Fibroblast of the aortic adventitia (primary cell): Measurements from ENCODE around the gene AIG1. TPM values are rescaled to one million over a fixed set of nuclear protein-coding genes. Genes with fewer than 3 reads are reported as not detected.

Source experiments
- DNase-seq: peaks from one replicate; pipeline ENCODE4 v3.0.0-alpha.2; 2010; ENCODE audit warnings: low read depth
- H3K4me3 ChIP-seq: 2 replicates; pipeline ENCODE4 v1.5.1; 2011; ENCODE audit warnings: low read depth, mild to moderate bottlenecking, control low read depth, low read length, moderate library complexity
- CTCF ChIP-seq: IDR thresholded peaks from 2 replicates; pipeline ENCODE4 v1.5.1; 2011; ENCODE audit warnings: mild to moderate bottlenecking, low read length, control low read depth, inconsistent platforms; ENCODE audit not compliant: insufficient read depth
- total RNA-seq: library from RNA; depleted of rRNA; stranded (reverse); fragments of >200 nt; gene quantifications from 2 replicates; pipeline ENCODE4 v1.2.3, GENCODE V29; 2012; ENCODE audit warnings: low replicate concordance

AIG1 gene
- total RNA-seq, 1 donor: 28.0 TPM

- no peak for TF ChIP-seq CTCF
- no peak for DNase-seq
- H3K4me3 ChIP-seq: no peak overlapping the region
Measured at GRCh38 chr6:143112084-143112768, 51.5 kb downstream of the AIG1 start.

DNA sequence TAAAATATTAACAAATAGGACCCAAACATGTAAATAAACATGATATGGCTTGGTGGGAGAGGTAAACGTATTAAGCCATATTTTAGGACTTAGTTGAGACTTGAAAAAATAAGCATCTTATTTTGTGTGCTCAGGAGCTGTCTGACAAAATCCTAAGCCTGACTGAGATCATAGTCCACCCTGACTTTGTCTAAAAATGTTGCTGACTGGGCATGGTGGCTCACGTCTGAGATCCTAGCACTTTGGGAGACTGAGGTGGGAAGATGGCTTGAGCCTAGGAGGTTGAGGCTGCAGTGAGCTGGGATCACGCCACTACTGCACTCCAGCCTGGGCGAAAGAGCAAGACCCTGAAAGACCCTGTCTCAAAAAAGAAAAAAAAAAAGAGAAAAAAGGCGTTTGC, 52.1 kb downstream of the AIG1 start:
- H3K4me3 ChIP-seq: no peak overlapping the region
- DNase-seq: no peak
- TF ChIP-seq CTCF: no peak

- H3K4me3 ChIP-seq: no peak overlapping the region
- no peak for DNase-seq
- TF ChIP-seq CTCF: no peak
Measured at GRCh38 chr6:143115728-143116127, 55.0 kb downstream of the AIG1 start.

DNA sequence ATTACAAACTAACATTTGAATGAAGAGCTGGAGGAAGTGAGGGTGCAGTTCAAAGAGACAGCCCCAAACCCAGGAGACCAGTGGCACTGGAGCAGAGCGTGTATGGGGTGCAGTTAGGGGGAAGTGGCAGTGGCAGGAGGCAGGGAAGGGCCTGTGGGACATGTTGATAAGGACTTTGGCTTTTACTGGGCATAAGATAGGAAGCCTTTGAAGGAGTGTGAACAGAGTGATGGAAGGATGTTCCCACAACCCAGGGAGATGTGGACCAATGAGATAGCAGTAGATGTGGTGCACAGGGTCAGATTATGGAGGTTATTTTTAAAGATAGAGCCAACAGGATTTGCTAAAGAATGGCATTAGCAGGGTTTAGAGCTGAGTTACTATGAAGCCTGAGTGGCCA, 56.4 kb downstream of the AIG1 start:
- no peak overlapping the region for H3K4me3 ChIP-seq
- DNase-seq: no peak
- no peak for TF ChIP-seq CTCF

GRCh38 chr6:143119260-143119659, 58.6 kb downstream of the AIG1 start:
- no peak for TF ChIP-seq CTCF
- no peak for DNase-seq
- no peak overlapping the region for H3K4me3 ChIP-seq

DNA sequence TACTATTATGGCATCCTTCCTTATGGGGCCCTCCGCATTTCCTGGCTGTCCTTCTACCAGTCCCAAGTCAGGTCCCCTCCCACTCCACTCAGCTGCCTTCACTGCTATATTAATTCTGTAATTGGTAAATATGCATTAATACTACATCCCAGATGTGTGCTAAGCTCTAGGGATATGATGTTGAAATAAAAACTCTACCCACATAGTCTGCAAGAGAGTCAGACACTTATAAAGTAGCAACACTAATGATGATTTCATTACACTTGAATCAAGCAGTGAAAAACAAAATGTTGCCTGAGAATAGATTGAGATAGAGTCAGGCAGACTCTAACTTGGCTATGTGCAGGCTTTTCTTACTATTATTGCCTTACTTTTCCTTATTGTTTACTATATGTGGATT, 62.4 kb downstream of the AIG1 start:
- no peak overlapping the region for H3K4me3 ChIP-seq
- no peak for DNase-seq
- TF ChIP-seq CTCF: no peak

GRCh38 chr6:143123941-143124340, 63.3 kb downstream of the AIG1 start:
- H3K4me3 ChIP-seq: no peak overlapping the region
- TF ChIP-seq CTCF: no peak
- DNase-seq: no peak
